Fibroblast of lung (primary cell): ENCODE measurements around the gene ZSCAN2.

Experiments
- EZH2 ChIP-seq: IDR thresholded peaks from 2 replicates; pipeline ENCODE4 v1.5.1; 2012; ENCODE audit warnings: low read length, control low read depth, mild to moderate bottlenecking; ENCODE audit errors: missing control alignments
- TF ChIP-seq, protein P1 (sequence below), 2 donors: IDR thresholded peaks in 1 of 2; conservative IDR thresholded peaks in 1 of 2; 1 replicate in 1 of 2; 2 replicates in 1 of 2; pipeline ENCODE4 v1.5.1; 2011 to 2012; ENCODE audit warnings: low read length in 2 of 2, control low read depth in 1 of 2, inconsistent platforms in 1 of 2, low read depth in 1 of 2, mild to moderate bottlenecking in 1 of 2

DNA sequence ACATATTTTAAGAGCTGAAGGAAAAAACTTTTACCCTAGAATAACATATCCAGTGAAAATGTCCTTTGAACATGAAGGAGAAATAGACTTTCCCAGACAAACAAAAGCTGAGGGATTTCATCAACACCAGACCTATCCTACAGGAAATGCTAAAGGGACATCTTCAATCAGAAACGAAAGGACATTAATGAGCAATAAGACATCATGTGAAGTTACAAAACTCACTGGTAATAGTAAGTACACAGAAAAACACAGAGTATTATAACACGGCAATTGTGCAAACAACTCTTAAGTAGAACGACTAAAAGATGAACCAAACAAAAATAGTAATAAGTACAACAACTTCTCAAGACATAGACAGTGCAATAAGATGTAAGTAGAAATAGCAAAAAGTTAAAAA is 3.5 kb upstream of the ZSCAN2 start:
- TF ChIP-seq, protein P1, sequence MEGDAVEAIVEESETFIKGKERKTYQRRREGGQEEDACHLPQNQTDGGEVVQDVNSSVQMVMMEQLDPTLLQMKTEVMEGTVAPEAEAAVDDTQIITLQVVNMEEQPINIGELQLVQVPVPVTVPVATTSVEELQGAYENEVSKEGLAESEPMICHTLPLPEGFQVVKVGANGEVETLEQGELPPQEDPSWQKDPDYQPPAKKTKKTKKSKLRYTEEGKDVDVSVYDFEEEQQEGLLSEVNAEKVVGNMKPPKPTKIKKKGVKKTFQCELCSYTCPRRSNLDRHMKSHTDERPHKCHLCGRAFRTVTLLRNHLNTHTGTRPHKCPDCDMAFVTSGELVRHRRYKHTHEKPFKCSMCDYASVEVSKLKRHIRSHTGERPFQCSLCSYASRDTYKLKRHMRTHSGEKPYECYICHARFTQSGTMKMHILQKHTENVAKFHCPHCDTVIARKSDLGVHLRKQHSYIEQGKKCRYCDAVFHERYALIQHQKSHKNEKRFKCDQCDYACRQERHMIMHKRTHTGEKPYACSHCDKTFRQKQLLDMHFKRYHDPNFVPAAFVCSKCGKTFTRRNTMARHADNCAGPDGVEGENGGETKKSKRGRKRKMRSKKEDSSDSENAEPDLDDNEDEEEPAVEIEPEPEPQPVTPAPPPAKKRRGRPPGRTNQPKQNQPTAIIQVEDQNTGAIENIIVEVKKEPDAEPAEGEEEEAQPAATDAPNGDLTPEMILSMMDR (conservative IDR thresholded peaks at IDR 0.05 in 1 of 2, IDR thresholded peaks at IDR 0.05 in 1 of 2; ENCODE audit: low read depth in 1 of 2, low read length in 2 of 2) = no peak
- TF ChIP-seq EZH2 = no peak
